K562 (cell line): Measurements from ENCODE around the gene MXRA7. TPM values are rescaled to one million over a fixed set of nuclear protein-coding genes. Genes with fewer than 3 reads are reported as not detected.

ENCODE experiments used
- CTCFL ChIP-seq: IDR thresholded peaks from 2 replicates; pipeline ENCODE4 v1.6.1; 2011; ENCODE audit warnings: borderline replicate concordance, low read depth, mild to moderate bottlenecking, moderate library complexity, low read length; ENCODE audit not compliant: insufficient read depth, poor library complexity, severe bottlenecking
- E2F4 ChIP-seq: sonication (generic); formaldehyde crosslinking; IDR thresholded peaks from 2 replicates; pipeline ENCODE4 v1.8.0; 2022; ENCODE audit warnings: mild to moderate bottlenecking, low read depth, missing genetic modification reagents
- FOXP1 ChIP-seq: sonication (generic); formaldehyde crosslinking; IDR thresholded peaks from 2 replicates; pipeline ENCODE4 v1.8.0; 2022; ENCODE audit warnings: mild to moderate bottlenecking, missing genetic modification reagents
- GATAD2B ChIP-seq: fragments of 450-650 bp; IDR thresholded peaks from 2 replicates; pipeline ENCODE4 v1.6.1; 2017; ENCODE audit warnings: mild to moderate bottlenecking, borderline replicate concordance
- RB1 ChIP-seq: fragments of 450-650 bp; IDR thresholded peaks from 2 replicates; pipeline ENCODE4 v1.6.1; 2017; ENCODE audit warnings: low read depth, mild to moderate bottlenecking
- RBM14 ChIP-seq: fragments of 200-400 bp; formaldehyde crosslinking; IDR thresholded peaks from 2 replicates; pipeline ENCODE4 v1.6.1; 2018; ENCODE audit warnings: low read depth, mild to moderate bottlenecking, low read length, moderate library complexity, borderline replicate concordance; ENCODE audit not compliant: insufficient read depth
- ZNF212 ChIP-seq: fragments of 450-650 bp; formaldehyde crosslinking; IDR thresholded peaks from 2 replicates; pipeline ENCODE4 v1.4.0; 2020; ENCODE audit warnings: mild to moderate bottlenecking
- ZNF408 ChIP-seq: fragments of 250-450 bp; sonication (Bioruptor Pico); IDR thresholded peaks from 2 replicates; pipeline ENCODE4 v1.4.0; 2020; ENCODE audit warnings: low read depth, mild to moderate bottlenecking, moderate library complexity
- ZNF655 ChIP-seq: fragments of 250-450 bp; sonication (Bioruptor Pico); IDR thresholded peaks from 2 replicates; pipeline ENCODE4 v1.5.0; 2021
- polyA plus RNA-seq, 8 experiments: library from polyadenylated mRNA; depleted of rRNA in 4 of 8; stranded (reverse) in 5 of 8; unstranded in 3 of 8; fragments of >200 nt; fragmentation: Nextera tagmentation in 2 of 8; fragmentation: Illumina TruSeq in 1 of 8; extraction: Ambion mirVana in 2 of 8; extraction: Trizol in 1 of 8; gene quantifications; 2 replicates each; pipeline versions ENCODE4 v1.2.1 to v1.2.3, GENCODE V29; 2011 to 2014; ENCODE audit warnings: inconsistent platforms in 1 of 8, missing spikeins in 1 of 8
- total RNA-seq, 7 experiments: library from RNA; depleted of rRNA in 6 of 7; stranded (reverse); fragments of >200 nt in 6 of 7; fragmentation: Illumina TruSeq in 2 of 7; extraction: Trizol in 2 of 7; gene quantifications; 2 replicates each; pipeline versions ENCODE4 v1.2.1 to v1.2.3, GENCODE V29; 2011 to 2021; ENCODE audit warnings: low replicate concordance in 1 of 7
- TF ChIP-seq, protein P1 (sequence below): fragments of 250-450 bp; sonication (Bioruptor Pico); IDR thresholded peaks from 2 replicates; pipeline ENCODE4 v1.5.0; 2020; ENCODE audit warnings: mild to moderate bottlenecking, borderline replicate concordance
- TF ChIP-seq, protein P2 (sequence below), 2 experiments: IDR thresholded peaks; 2 replicates each; pipeline ENCODE4 v1.6.1; 2011; ENCODE audit warnings: borderline replicate concordance in 1 of 2, control low read depth in 1 of 2, low read depth in 1 of 2, low read length in 1 of 2, mild to moderate bottlenecking in 1 of 2, mixed read lengths in 1 of 2, moderate library complexity in 1 of 2; ENCODE audit not compliant: insufficient read depth in 1 of 2, insufficient read length in 1 of 2, poor library complexity in 1 of 2, severe bottlenecking in 1 of 2; ENCODE audit errors: extremely low read depth in 1 of 2
- TF ChIP-seq, protein P3 (sequence below): fragments of 250-450 bp; sonication (Bioruptor Pico); IDR thresholded peaks from 2 replicates; pipeline ENCODE4 v1.4.0; 2020; ENCODE audit warnings: mild to moderate bottlenecking
- TF ChIP-seq, protein P4 (sequence below), 2 experiments: fragments of 450-650 bp in 1 of 2; sonication (generic) in 1 of 2; formaldehyde crosslinking in 1 of 2; IDR thresholded peaks in 1 of 2; conservative IDR thresholded peaks in 1 of 2; 2 replicates each; pipeline versions ENCODE4 v1.6.1 to v1.8.1; 2016 to 2023; ENCODE audit warnings: mild to moderate bottlenecking in 2 of 2, moderate library complexity in 2 of 2, inconsistent platforms in 1 of 2, missing genetic modification reagents in 1 of 2

The MXRA7 gene
- total and polyA plus RNA-seq, 9 of the 15 experiments (the other 6 are each of a cell fraction or from before 2014, with no cell fraction given), result 2.6 to 38.4 (median 14.3) TPM

DNA sequence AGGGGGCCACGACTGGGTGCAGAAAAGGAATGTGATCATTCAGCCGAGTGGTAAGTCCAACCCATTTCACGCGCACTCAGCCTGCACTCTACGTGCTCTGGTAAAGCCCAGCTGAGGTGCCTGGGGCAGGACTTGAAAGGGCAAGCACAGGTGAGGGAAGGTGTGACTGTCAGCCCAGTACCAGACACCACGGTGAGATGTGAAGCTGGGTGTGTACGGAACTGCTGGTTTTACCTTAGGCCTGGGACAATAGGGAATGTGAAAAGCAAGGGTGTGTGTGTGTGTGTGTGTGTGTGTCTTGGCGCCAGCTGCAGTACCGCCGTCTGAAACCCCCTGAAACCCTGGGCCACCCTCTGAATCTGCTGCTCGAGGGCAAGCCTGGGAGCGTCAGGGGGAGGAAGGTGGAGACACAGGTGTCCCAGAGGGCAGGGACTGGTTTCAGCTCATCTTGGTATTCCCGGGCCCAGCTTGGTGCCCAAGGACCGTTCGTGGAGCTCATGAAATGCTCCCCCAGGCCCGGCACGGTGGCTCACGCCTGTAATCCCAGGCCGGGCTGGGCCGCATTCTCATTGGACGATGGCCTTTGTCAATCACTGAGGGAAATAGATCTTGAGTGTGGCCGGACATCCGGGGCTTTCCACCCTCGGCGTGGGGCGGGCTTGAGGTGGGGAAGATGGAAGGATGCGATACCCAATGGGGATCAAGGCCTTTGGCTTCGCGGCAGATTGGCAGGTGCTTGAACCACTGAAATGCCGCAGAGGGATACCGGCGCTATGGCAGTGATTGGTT is 39.4 kb downstream of the MXRA7 start (continued):
- TF ChIP-seq, protein P1, sequence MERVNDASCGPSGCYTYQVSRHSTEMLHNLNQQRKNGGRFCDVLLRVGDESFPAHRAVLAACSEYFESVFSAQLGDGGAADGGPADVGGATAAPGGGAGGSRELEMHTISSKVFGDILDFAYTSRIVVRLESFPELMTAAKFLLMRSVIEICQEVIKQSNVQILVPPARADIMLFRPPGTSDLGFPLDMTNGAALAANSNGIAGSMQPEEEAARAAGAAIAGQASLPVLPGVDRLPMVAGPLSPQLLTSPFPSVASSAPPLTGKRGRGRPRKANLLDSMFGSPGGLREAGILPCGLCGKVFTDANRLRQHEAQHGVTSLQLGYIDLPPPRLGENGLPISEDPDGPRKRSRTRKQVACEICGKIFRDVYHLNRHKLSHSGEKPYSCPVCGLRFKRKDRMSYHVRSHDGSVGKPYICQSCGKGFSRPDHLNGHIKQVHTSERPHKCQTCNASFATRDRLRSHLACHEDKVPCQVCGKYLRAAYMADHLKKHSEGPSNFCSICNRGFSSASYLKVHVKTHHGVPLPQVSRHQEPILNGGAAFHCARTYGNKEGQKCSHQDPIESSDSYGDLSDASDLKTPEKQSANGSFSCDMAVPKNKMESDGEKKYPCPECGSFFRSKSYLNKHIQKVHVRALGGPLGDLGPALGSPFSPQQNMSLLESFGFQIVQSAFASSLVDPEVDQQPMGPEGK (CRISPR knock-in tag), result 0 out of 2 replicates have a peak, but pooled peaks have one; percentile 31
- TF ChIP-seq RBM14 (no peak), FOXP1 (CRISPR knock-in tag) (no peak), E2F4 (CRISPR knock-in tag) (0 out of 2 replicates have a peak, but pooled peaks have one; percentile 43), ZNF212 (no peak), ZNF408 (CRISPR knock-in tag) (no peak), GATAD2B (no peak), RB1 (no peak; the same call in 1 of the 2 replicates), ZNF655 (no peak), CTCFL (no peak)
- TF ChIP-seq, protein P2, sequence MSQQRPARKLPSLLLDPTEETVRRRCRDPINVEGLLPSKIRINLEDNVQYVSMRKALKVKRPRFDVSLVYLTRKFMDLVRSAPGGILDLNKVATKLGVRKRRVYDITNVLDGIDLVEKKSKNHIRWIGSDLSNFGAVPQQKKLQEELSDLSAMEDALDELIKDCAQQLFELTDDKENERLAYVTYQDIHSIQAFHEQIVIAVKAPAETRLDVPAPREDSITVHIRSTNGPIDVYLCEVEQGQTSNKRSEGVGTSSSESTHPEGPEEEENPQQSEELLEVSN (IDR thresholded peaks at IDR 0.05; ENCODE audit: borderline replicate concordance in 1 of 2, extremely low read depth in 1 of 2, insufficient read depth in 1 of 2, insufficient read length in 1 of 2, low read depth in 1 of 2, low read length in 1 of 2, poor library complexity in 1 of 2, severe bottlenecking in 1 of 2), result peak in 1 of 2 experiments; percentile 39
- TF ChIP-seq, protein P3, sequence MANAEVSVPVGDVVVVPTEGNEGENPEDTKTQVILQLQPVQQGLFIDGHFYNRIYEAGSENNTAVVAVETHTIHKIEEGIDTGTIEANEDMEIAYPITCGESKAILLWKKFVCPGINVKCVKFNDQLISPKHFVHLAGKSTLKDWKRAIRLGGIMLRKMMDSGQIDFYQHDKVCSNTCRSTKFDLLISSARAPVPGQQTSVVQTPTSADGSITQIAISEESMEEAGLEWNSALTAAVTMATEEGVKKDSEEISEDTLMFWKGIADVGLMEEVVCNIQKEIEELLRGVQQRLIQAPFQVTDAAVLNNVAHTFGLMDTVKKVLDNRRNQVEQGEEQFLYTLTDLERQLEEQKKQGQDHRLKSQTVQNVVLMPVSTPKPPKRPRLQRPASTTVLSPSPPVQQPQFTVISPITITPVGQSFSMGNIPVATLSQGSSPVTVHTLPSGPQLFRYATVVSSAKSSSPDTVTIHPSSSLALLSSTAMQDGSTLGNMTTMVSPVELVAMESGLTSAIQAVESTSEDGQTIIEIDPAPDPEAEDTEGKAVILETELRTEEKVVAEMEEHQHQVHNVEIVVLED (CRISPR knock-in tag), result 0 out of 2 replicates have a peak, but pooled peaks have one; percentile 47
- TF ChIP-seq, protein P4, sequence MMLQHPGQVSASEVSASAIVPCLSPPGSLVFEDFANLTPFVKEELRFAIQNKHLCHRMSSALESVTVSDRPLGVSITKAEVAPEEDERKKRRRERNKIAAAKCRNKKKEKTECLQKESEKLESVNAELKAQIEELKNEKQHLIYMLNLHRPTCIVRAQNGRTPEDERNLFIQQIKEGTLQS (IDR thresholded peaks at IDR 0.05), result no peak
- TF ChIP-seq, protein P4 (CRISPR knock-in tag; conservative IDR thresholded peaks at IDR 0.05), result no peak
